Sigmoid colon (tissue), 4 donors: ENCODE results near the gene ATP6V0B.

Experiments used
- EP300 ChIP-seq, 4 donors: sonication (generic); formaldehyde crosslinking; IDR thresholded peaks; one replicate each; pipeline ENCODE4 v1.6.1; 2017; ENCODE audit warnings: antibody characterized with exemption in 4 of 4
- TF ChIP-seq, protein P1 (sequence below), 4 experiments: fragments of 450-650 bp in 3 of 4; fragments of 200-600 bp in 1 of 4; IDR thresholded peaks; one replicate each; pipeline ENCODE4 v1.5.1; 2016 to 2019; ENCODE audit warnings: antibody characterized with exemption in 4 of 4, mild to moderate bottlenecking in 3 of 4, moderate library complexity in 2 of 4

DNA sequence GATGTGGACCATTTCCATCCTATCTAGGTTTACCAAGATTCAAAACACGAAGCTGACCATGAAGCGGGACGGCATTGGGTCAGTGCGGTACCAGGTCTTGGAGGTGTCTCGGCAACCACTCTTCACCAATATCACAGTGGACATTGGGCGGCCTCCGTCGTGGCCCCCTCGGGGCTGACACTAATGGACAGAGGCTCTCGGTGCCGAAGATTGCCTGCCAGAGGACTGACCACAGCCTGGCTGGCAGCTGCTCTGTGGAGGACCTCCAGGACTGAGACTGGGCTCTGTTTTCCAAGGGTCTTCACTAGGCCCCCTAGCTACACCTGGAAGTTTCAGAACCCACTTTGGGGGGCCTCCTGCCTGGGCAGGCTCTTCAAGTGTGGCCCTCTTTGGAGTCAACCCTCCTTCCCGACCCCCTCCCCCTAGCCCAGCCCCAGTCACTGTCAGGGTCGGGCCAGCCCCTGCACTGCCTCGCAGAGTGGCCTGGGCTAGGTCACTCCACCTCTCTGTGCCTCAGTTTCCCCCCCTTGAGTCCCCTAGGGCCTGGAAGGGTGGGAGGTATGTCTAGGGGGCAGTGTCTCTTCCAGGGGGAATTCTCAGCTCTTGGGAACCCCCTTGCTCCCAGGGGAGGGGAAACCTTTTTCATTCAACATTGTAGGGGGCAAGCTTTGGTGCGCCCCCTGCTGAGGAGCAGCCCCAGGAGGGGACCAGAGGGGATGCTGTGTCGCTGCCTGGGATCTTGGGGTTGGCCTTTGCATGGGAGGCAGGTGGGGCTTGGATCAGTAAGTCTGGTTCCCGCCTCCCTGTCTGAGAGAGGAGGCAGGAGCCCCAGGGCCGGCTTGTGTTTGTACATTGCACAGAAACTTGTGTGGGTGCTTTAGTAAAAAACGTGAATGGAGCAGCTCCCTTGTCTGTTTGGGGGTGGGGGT lies 15.8 kb downstream of the ATP6V0B start:
- TF ChIP-seq, protein P1, sequence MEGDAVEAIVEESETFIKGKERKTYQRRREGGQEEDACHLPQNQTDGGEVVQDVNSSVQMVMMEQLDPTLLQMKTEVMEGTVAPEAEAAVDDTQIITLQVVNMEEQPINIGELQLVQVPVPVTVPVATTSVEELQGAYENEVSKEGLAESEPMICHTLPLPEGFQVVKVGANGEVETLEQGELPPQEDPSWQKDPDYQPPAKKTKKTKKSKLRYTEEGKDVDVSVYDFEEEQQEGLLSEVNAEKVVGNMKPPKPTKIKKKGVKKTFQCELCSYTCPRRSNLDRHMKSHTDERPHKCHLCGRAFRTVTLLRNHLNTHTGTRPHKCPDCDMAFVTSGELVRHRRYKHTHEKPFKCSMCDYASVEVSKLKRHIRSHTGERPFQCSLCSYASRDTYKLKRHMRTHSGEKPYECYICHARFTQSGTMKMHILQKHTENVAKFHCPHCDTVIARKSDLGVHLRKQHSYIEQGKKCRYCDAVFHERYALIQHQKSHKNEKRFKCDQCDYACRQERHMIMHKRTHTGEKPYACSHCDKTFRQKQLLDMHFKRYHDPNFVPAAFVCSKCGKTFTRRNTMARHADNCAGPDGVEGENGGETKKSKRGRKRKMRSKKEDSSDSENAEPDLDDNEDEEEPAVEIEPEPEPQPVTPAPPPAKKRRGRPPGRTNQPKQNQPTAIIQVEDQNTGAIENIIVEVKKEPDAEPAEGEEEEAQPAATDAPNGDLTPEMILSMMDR (IDR thresholded peaks at IDR 0.05), result no peak
- no peak for TF ChIP-seq EP300 (IDR thresholded peaks at IDR 0.05)
